Esophagus squamous epithelium (tissue), 4 donors: Measurements from ENCODE around the gene PRRG2.

ENCODE experiments used
- POLR2A ChIP-seq, 4 donors: fragments of 450-650 bp; IDR thresholded peaks; one replicate each; pipeline ENCODE4 v1.6.1; 2017; ENCODE audit warnings: antibody characterized with exemption in 4 of 4, mild to moderate bottlenecking in 4 of 4, moderate library complexity in 3 of 4
- TF ChIP-seq, protein P1 (sequence below), 6 experiments: fragments of 450-650 bp in 4 of 6; fragments of 200-600 bp in 2 of 6; sonication (generic) in 2 of 6; IDR thresholded peaks; one replicate each; pipeline ENCODE4 v1.5.1; 2016 to 2019; ENCODE audit warnings: antibody characterized with exemption in 6 of 6, mild to moderate bottlenecking in 4 of 6, moderate library complexity in 4 of 6

DNA sequence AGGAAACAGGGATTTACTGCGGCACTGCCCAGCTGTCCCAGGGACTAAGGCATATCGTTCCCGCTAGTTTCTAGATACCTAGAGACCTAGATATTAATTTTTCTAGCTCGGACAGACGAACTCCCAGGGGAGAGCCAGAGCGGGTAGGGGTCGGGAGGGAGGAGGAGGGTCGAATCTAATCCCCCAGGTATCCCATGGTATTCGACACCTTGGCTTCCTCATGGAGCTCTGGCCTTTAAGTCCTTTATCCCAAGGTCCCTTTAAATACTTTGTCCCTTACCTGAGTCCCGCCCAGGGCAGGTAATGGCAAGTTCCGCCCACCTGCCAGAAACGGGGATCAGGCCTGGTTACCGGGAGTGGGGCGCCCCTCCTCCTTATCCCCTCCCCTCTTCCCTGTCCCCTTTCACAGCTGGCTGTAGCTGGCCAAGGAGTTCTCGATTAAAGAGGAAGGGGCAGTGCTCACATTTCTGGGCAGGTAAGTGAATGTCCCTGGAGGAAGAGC lies at the start of gene PRRG2:
- TF ChIP-seq, protein P1, sequence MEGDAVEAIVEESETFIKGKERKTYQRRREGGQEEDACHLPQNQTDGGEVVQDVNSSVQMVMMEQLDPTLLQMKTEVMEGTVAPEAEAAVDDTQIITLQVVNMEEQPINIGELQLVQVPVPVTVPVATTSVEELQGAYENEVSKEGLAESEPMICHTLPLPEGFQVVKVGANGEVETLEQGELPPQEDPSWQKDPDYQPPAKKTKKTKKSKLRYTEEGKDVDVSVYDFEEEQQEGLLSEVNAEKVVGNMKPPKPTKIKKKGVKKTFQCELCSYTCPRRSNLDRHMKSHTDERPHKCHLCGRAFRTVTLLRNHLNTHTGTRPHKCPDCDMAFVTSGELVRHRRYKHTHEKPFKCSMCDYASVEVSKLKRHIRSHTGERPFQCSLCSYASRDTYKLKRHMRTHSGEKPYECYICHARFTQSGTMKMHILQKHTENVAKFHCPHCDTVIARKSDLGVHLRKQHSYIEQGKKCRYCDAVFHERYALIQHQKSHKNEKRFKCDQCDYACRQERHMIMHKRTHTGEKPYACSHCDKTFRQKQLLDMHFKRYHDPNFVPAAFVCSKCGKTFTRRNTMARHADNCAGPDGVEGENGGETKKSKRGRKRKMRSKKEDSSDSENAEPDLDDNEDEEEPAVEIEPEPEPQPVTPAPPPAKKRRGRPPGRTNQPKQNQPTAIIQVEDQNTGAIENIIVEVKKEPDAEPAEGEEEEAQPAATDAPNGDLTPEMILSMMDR (IDR thresholded peaks at IDR 0.05): no peak
- TF ChIP-seq POLR2A (IDR thresholded peaks at IDR 0.05): no peak
